ENCODE measurements around the gene CAPN2. TPM values are rescaled to one million over a fixed set of nuclear protein-coding genes. Genes with fewer than 3 reads are reported as not detected.

CAPN2 gene
- total and polyA plus RNA-seq, 2 experiments from 2014 or later: 8.4 to 17.8 TPM

DNA sequence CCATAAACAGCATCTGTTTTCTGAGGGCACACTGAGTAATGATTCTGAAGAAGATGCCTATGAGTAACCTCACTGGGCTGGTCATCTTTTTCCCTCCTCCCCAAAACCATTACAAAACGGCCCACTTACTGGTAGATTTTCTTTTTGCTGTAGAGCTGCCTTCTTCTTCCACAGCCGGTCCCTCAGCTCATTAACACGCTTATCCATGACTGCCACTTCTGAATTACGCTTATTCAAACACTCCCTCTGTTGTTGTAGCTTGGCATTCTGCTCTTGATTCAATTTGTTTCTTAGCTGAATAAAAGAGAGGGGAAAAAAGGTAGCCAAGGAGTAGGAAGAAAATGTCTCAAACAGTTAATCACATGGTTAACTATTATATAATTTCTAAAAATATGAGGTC is 90.3 kb downstream of the CAPN2 start:
- Histone ChIP-seq H3K4me3 (no peak overlapping the region), H3K9me2 (ENCODE audit: insufficient read depth) (no peaks in the 10 kb centered on the region), H3K4me2 (no peak overlapping the region), H3K4me1 (ENCODE audit: insufficient read depth) (no peaks in the 10 kb centered on the region), H3F3A (replicated peaks; ENCODE audit: low read depth) (no peaks in the 10 kb centered on the region), H3K36me3 (ENCODE audit: insufficient read depth) (peaks cover 44% of the 10 kb centered on the region; the same call in 1 of the 2 replicates), H4K20me1 (replicated peaks; ENCODE audit: insufficient read depth) (no peaks in the 10 kb centered on the region), H3K27me3 (ENCODE audit: insufficient read depth) (no peaks in the 10 kb centered on the region), H2AFZ (no peak overlapping the region), H3K27ac (ENCODE audit: low read depth) (no peak overlapping the region), H3K79me2 (replicated peaks; ENCODE audit: insufficient read depth) (no peaks in the 10 kb centered on the region; the same call in 1 of the 2 replicates)
- ATAC-seq: no peak
- Mint-ChIP-seq H3K27me3 (ENCODE audit: insufficient read depth, low read depth, poor library complexity) (peaks cover 2% of the 10 kb centered on the region), H3K4me1 (peaks cover 3% of the 10 kb centered on the region), H3K36me3 (ENCODE audit: low read depth) (peaks cover 83% of the 10 kb centered on the region), H3K4me3 (no peak overlapping the region), H3K9me3 (peaks cover 4% of the 10 kb centered on the region; the same call in 1 of the 3 replicates), H3K27ac (no peak overlapping the region)
- no peak for DNase-seq (ENCODE audit: low spot score)
- TF ChIP-seq POLR2AphosphoS5 (IDR thresholded peaks at IDR 0.05; ENCODE audit: low read depth) (no peak), ZNF331 (CRISPR knock-in tag; IDR thresholded peaks at IDR 0.05; ENCODE audit: low read depth) (no peak), CREB1 (CRISPR knock-in tag; IDR thresholded peaks at IDR 0.05; ENCODE audit: low read depth) (no peak), ETS1 (IDR thresholded peaks at IDR 0.05) (no peak), JUNB (IDR thresholded peaks at IDR 0.05; ENCODE audit: unreplicated experiment) (no peak), NANOG (IDR thresholded peaks at IDR 0.05; ENCODE audit: borderline replicate concordance) (no peak), CTCF (conservative IDR thresholded peaks at IDR 0.05; ENCODE audit: low read depth in 2 of 2) (no peak), STAT1 (IDR thresholded peaks at IDR 0.05; ENCODE audit: unreplicated experiment) (no peak), EZH2phosphoT487 (IDR thresholded peaks at IDR 0.05; ENCODE audit: unreplicated experiment) (no peak)
- TF ChIP-seq, protein P1, sequence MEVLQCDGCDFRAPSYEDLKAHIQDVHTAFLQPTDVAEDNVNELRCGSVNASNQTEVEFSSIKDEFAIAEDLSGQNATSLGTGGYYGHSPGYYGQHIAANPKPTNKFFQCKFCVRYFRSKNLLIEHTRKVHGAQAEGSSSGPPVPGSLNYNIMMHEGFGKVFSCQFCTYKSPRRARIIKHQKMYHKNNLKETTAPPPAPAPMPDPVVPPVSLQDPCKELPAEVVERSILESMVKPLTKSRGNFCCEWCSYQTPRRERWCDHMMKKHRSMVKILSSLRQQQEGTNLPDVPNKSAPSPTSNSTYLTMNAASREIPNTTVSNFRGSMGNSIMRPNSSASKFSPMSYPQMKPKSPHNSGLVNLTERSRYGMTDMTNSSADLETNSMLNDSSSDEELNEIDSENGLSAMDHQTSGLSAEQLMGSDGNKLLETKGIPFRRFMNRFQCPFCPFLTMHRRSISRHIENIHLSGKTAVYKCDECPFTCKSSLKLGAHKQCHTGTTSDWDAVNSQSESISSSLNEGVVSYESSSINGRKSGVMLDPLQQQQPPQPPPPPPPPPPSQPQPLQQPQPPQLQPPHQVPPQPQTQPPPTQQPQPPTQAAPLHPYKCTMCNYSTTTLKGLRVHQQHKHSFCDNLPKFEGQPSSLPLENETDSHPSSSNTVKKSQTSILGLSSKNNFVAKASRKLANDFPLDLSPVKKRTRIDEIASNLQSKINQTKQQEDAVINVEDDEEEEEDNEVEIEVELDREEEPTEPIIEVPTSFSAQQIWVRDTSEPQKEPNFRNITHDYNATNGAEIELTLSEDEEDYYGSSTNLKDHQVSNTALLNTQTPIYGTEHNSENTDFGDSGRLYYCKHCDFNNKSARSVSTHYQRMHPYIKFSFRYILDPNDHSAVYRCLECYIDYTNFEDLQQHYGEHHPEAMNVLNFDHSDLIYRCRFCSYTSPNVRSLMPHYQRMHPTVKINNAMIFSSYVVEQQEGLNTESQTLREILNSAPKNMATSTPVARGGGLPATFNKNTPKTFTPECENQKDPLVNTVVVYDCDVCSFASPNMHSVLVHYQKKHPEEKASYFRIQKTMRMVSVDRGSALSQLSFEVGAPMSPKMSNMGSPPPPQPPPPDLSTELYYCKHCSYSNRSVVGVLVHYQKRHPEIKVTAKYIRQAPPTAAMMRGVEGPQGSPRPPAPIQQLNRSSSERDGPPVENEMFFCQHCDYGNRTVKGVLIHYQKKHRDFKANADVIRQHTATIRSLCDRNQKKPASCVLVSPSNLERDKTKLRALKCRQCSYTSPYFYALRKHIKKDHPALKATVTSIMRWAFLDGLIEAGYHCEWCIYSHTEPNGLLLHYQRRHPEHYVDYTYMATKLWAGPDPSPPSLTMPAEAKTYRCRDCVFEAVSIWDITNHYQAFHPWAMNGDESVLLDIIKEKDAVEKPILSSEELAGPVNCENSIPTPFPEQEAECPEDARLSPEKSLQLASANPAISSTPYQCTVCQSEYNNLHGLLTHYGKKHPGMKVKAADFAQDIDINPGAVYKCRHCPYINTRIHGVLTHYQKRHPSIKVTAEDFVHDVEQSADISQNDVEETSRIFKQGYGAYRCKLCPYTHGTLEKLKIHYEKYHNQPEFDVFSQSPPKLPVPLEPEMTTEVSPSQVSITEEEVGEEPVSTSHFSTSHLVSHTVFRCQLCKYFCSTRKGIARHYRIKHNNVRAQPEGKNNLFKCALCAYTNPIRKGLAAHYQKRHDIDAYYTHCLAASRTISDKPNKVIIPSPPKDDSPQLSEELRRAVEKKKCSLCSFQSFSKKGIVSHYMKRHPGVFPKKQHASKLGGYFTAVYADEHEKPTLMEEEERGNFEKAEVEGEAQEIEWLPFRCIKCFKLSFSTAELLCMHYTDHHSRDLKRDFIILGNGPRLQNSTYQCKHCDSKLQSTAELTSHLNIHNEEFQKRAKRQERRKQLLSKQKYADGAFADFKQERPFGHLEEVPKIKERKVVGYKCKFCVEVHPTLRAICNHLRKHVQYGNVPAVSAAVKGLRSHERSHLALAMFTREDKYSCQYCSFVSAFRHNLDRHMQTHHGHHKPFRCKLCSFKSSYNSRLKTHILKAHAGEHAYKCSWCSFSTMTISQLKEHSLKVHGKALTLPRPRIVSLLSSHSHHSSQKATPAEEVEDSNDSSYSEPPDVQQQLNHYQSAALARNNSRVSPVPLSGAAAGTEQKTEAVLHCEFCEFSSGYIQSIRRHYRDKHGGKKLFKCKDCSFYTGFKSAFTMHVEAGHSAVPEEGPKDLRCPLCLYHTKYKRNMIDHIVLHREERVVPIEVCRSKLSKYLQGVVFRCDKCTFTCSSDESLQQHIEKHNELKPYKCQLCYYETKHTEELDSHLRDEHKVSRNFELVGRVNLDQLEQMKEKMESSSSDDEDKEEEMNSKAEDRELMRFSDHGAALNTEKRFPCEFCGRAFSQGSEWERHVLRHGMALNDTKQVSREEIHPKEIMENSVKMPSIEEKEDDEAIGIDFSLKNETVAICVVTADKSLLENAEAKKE (CRISPR knock-in tag; IDR thresholded peaks at IDR 0.05): no peak
- TF ChIP-seq, protein P2, sequence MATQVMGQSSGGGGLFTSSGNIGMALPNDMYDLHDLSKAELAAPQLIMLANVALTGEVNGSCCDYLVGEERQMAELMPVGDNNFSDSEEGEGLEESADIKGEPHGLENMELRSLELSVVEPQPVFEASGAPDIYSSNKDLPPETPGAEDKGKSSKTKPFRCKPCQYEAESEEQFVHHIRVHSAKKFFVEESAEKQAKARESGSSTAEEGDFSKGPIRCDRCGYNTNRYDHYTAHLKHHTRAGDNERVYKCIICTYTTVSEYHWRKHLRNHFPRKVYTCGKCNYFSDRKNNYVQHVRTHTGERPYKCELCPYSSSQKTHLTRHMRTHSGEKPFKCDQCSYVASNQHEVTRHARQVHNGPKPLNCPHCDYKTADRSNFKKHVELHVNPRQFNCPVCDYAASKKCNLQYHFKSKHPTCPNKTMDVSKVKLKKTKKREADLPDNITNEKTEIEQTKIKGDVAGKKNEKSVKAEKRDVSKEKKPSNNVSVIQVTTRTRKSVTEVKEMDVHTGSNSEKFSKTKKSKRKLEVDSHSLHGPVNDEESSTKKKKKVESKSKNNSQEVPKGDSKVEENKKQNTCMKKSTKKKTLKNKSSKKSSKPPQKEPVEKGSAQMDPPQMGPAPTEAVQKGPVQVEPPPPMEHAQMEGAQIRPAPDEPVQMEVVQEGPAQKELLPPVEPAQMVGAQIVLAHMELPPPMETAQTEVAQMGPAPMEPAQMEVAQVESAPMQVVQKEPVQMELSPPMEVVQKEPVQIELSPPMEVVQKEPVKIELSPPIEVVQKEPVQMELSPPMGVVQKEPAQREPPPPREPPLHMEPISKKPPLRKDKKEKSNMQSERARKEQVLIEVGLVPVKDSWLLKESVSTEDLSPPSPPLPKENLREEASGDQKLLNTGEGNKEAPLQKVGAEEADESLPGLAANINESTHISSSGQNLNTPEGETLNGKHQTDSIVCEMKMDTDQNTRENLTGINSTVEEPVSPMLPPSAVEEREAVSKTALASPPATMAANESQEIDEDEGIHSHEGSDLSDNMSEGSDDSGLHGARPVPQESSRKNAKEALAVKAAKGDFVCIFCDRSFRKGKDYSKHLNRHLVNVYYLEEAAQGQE (IDR thresholded peaks at IDR 0.05; ENCODE audit: unreplicated experiment): no peak
